Activated CD8-positive, alpha-beta T cell treated with anti-CD3 and anti-CD28 coated beads, Interleukin-2, amount 10 ng/mL, durations not matched to agents 7 days and 5 days (primary cell): Measurements from ENCODE around the gene STIMATE. TPM values are rescaled to one million over a fixed set of nuclear protein-coding genes. Genes with fewer than 3 reads are reported as not detected.

ENCODE experiments used
- ATAC-seq: fragments of 150-1000 bp; cut with Tn5 transposase; one replicate; pipeline ENCODE4 v1.10.0; 2021; ENCODE audit warnings: moderate library complexity
- CTCF ChIA-PET: fragments of 350-600 bp; sonication (Branson Sonifier 250); formaldehyde crosslinking; loops from one replicate; lab custom pipeline; 2021; ENCODE audit warnings: antibody characterized with exemption; lab: Charles Lee
- POLR2A ChIA-PET: fragments of 350-600 bp; sonication (Branson Sonifier 250); formaldehyde crosslinking; loops from one replicate; lab custom pipeline; 2021; ENCODE audit warnings: antibody characterized with exemption; lab: Charles Lee
- DNase-seq: peaks from one replicate; pipeline ENCODE4 v3.0.0-alpha.2; 2020
- H3K27ac Mint-ChIP-seq: one replicate; pipeline ENCODE4 v1.8.0; 2021; ENCODE audit warnings: mild to moderate bottlenecking, mixed read lengths
- H3K27me3 Mint-ChIP-seq: one replicate; pipeline ENCODE4 v1.8.0; 2021; ENCODE audit warnings: low read depth, mixed read lengths
- H3K36me3 Mint-ChIP-seq: one replicate; pipeline ENCODE4 v1.8.0; 2021; ENCODE audit warnings: low read depth, mixed read lengths
- H3K4me1 Mint-ChIP-seq: one replicate; pipeline ENCODE4 v1.8.0; 2021; ENCODE audit warnings: low read depth, mixed read lengths
- H3K4me3 Mint-ChIP-seq: one replicate; pipeline ENCODE4 v1.8.0; 2021; ENCODE audit warnings: mild to moderate bottlenecking, mixed read lengths
- H3K9me3 Mint-ChIP-seq: one replicate; pipeline ENCODE4 v1.8.0; 2022; ENCODE audit warnings: mixed read lengths; ENCODE audit not compliant: insufficient read depth
- total RNA-seq, 2 experiments: library from RNA; stranded (reverse); gene quantifications; one replicate each; pipeline ENCODE4 v1.2.3, GENCODE V29; 2021

STIMATE gene
- total RNA-seq = 10 to 100 TPM; 26.5 to 29.9 TPM

- DNase-seq (peak; percentile 87), ATAC-seq (peak; percentile 98)
- Mint-ChIP-seq H3K4me1 (peaks cover 43% of the 10 kb centered on the region), H3K36me3 (peaks cover 18% of the 10 kb centered on the region), H3K27me3 (no peaks in the 10 kb centered on the region), H3K27ac (peak within 1 kb of the TSS; percentile 81), H3K9me3 (no peaks in the 10 kb centered on the region), H3K4me3 (peak within 1 kb of the TSS; percentile 94)
- ChIA-PET POLR2A (interaction anchor here (0.5 to 0.6 kb wide), 2 partner anchors 50 to 108 kb away, joined by 3 read pairs; no protein-coding TSS in a partner anchor), CTCF (interaction anchor here (0.9 to 2.1 kb wide), 6 partner anchors 10 to 150 kb away, joined by 3 to 6 read pairs (median 4); no protein-coding TSS in a partner anchor)
These were observed at the start of gene STIMATE for GRCh38 chr3:52897130-52898122. TSS of gene STIMATE (minus strand) at chr3:52897548. CDS start at chr3:52897450, 98 bp downstream.

GRCh38 chr3:52939600-52939999, 42.3 kb upstream of the STIMATE start:
- Mint-ChIP-seq H3K4me1 (peaks cover 4% of the 10 kb centered on the region), H3K27me3 (no peaks in the 10 kb centered on the region), H3K9me3 (no peaks in the 10 kb centered on the region), H3K36me3 (peaks cover 13% of the 10 kb centered on the region), H3K27ac (no peak overlapping the region), H3K4me3 (no peak overlapping the region)
- ChIA-PET CTCF (no interaction called here), POLR2A (no interaction called here)
- ATAC-seq = no peak
- DNase-seq = no peak

DNA sequence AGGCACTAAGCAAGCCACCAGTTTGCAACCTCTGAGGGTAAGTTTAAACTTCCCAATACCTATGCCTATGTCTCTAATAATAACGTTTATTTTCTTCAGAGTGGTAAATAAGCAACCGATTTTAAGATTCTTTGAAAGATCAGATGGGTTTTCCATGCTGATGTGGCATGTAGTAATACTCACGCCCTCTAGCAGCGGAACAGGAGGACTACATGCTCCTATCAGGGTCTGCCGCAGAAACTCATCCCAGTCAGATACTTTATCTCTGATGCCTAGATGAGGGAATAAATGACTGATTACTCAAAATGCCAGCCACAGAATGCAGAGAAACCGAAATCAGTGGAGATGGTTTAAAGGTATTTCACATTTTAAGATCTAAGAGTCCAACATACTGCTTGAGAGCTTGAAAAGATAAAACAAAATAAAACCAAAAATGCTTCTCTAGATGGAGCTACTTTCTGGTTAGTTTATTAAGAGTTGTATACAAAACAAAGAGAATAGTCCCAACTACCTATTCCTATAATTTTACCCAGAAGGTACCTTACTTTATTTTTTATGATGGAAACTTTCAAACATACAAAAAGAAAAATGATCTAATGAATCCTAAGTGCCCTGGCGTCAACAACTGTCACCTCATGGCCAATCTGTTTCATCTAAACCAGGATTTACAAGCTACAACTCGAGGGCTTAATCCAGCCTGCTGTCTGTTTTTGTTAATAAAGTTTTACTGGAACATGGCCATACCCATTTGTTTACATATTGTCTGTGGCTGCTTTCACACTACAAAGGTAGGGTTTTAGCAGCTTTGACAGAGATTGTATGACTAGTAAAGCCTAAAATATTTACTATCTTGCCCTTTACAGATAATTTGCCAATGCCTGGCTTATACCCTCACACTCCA, 37.5 kb upstream of the STIMATE start:
- POLR2A ChIA-PET = interaction anchor here (0.7 to 1.3 kb wide), 2 partner anchors 30 to 110 kb away, joined by 3 read pairs; no protein-coding TSS in a partner anchor
- Mint-ChIP-seq H3K4me3 (no peak overlapping the region), H3K36me3 (peaks cover 16% of the 10 kb centered on the region), H3K9me3 (no peaks in the 10 kb centered on the region), H3K27ac (no peak overlapping the region), H3K4me1 (peaks cover 6% of the 10 kb centered on the region), H3K27me3 (no peaks in the 10 kb centered on the region)
- ATAC-seq (peak; percentile 91), DNase-seq (peak; percentile 66)
- CTCF ChIA-PET = interaction anchor here (0.7 to 2.1 kb wide), 40 partner anchors 8 to 193 kb away, joined by 3 to 8 read pairs (median 4); partner anchors contain the start of genes NEK4, SFMBT1 and STIMATE

GRCh38 chr3:52931889-52932288, 34.5 kb upstream of the STIMATE start:
- ATAC-seq (no peak), DNase-seq (no peak)
- POLR2A ChIA-PET = no interaction called here
- Mint-ChIP-seq H3K9me3 (no peaks in the 10 kb centered on the region), H3K27me3 (no peaks in the 10 kb centered on the region), H3K4me1 (peaks cover 7% of the 10 kb centered on the region), H3K4me3 (no peak overlapping the region), H3K36me3 (peaks cover 32% of the 10 kb centered on the region), H3K27ac (no peak overlapping the region)
- CTCF ChIA-PET = interaction anchor here (0.9 to 1.4 kb wide), 5 partner anchors 10 to 112 kb away, joined by 3 to 4 read pairs (median 3); no protein-coding TSS in a partner anchor

DNA sequence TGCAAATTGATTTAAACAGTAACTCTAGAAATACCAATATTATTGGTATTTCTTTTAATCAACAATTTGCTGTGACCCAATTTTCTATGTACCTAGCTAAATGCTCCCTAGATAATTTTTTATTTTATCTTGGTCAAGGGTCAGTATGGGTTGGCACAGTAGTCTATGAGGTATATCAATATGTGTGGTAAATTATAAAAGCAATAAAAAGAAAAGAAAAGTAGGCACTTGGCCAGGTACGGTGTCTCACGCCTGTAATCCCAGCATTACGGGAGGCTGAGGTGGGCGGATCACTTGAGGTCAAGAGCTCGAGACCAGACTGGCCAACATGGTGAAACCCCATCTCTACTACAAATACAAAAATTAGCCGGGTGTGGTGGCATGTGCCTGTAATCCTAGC, 34.0 kb upstream of the STIMATE start:
- Mint-ChIP-seq H3K27ac (no peak overlapping the region), H3K36me3 (peaks cover 32% of the 10 kb centered on the region), H3K27me3 (no peaks in the 10 kb centered on the region), H3K4me1 (peaks cover 7% of the 10 kb centered on the region), H3K4me3 (no peak overlapping the region), H3K9me3 (no peaks in the 10 kb centered on the region)
- CTCF ChIA-PET = interaction anchor here (1.0 to 1.4 kb wide), 4 partner anchors 15 to 112 kb away, joined by 3 to 4 read pairs (median 3); no protein-coding TSS in a partner anchor
- POLR2A ChIA-PET = no interaction called here
- DNase-seq = no peak
- ATAC-seq = no peak

- H3K4me3 Mint-ChIP-seq = no peak overlapping the region
- ATAC-seq (no peak), DNase-seq (no peak)
- no peaks in the 10 kb centered on the region for H3K9me3 Mint-ChIP-seq
- H3K4me1 Mint-ChIP-seq = peaks cover 10% of the 10 kb centered on the region
- H3K36me3 Mint-ChIP-seq = peaks cover 35% of the 10 kb centered on the region
- CTCF ChIA-PET = interaction anchor here (1.2 to 1.3 kb wide), 2 partner anchors 113 to 184 kb away, joined by 3 read pairs; no protein-coding TSS in a partner anchor
- H3K27me3 Mint-ChIP-seq = no peaks in the 10 kb centered on the region
- POLR2A ChIA-PET = no interaction called here
- no peak overlapping the region for H3K27ac Mint-ChIP-seq
These were observed 33.4 kb upstream of the STIMATE start for GRCh38 chr3:52930748-52931147.

DNA sequence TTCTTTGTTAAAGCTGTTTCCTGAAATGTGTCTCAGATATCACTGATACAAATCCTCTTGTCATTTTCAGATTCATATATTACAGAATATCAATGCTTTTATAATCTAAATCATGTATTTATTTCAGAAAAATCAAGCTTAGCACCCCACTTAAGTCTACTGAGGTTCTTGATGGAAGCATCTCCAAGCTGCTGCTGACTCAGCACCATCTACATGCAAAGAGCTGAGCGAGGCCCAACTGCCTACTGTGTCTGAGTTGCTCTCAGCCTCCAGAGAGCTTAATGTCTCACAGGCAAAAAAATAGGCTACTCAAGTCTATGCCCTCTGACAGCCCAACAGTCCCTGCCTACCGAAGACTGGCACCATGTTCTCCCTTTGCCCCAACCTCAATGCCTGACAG, 29.2 kb upstream of the STIMATE start:
- CTCF ChIA-PET = interaction anchor here (1.3 to 2.2 kb wide), 2 partner anchors 11 to 185 kb away, joined by 3 to 10 read pairs; no protein-coding TSS in a partner anchor
- no peak overlapping the region for H3K4me3 Mint-ChIP-seq
- DNase-seq = no peak
- POLR2A ChIA-PET = no interaction called here
- H3K36me3 Mint-ChIP-seq = peaks cover 58% of the 10 kb centered on the region
- no peak for ATAC-seq
- no peak overlapping the region for H3K27ac Mint-ChIP-seq
- H3K4me1 Mint-ChIP-seq = peaks cover 29% of the 10 kb centered on the region
- H3K27me3 Mint-ChIP-seq = no peaks in the 10 kb centered on the region
- H3K9me3 Mint-ChIP-seq = no peaks in the 10 kb centered on the region

- no peak for DNase-seq
- peaks cover 60% of the 10 kb centered on the region for H3K36me3 Mint-ChIP-seq
- ChIA-PET POLR2A (no interaction called here), CTCF (interaction anchor here (0.7 to 1.7 kb wide), 3 partner anchors 10 to 13 kb away, joined by 3 to 7 read pairs (median 4); no protein-coding TSS in a partner anchor)
- peak overlapping the region; percentile 55 for H3K27ac Mint-ChIP-seq
- no peak for ATAC-seq
- H3K9me3 Mint-ChIP-seq = no peaks in the 10 kb centered on the region
- no peak overlapping the region for H3K4me3 Mint-ChIP-seq
- H3K4me1 Mint-ChIP-seq = peaks cover 31% of the 10 kb centered on the region
- H3K27me3 Mint-ChIP-seq = no peaks in the 10 kb centered on the region
These were observed 28.3 kb upstream of the STIMATE start for GRCh38 chr3:52925405-52926313.

DNA sequence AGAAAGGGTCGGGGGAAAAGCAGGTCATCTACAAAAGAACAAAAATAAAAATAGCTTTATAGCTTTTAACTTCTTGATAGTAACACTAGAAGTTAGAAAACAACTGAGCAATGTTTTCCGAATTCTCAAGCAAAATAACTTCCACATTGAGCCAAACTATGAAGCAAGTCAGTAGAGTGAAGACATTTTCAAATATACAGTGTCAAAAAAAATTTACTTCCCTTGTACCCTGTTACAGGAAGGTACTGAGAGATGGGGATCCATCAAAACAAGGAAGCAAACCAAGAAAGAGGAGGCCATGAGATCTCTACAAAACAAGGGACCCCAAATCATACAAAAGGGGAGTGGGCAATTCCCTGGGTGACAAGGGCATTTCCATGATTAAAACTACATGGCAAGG, 26.6 kb upstream of the STIMATE start:
- H3K27ac Mint-ChIP-seq = no peak overlapping the region
- ChIA-PET CTCF (no interaction called here), POLR2A (no interaction called here)
- no peak for ATAC-seq
- H3K27me3 Mint-ChIP-seq = no peaks in the 10 kb centered on the region
- H3K4me3 Mint-ChIP-seq = no peak overlapping the region
- peaks cover 31% of the 10 kb centered on the region for H3K4me1 Mint-ChIP-seq
- no peak for DNase-seq
- peaks cover 56% of the 10 kb centered on the region for H3K36me3 Mint-ChIP-seq
- H3K9me3 Mint-ChIP-seq = no peaks in the 10 kb centered on the region

- peaks cover 53% of the 10 kb centered on the region for H3K36me3 Mint-ChIP-seq
- H3K4me3 Mint-ChIP-seq = no peak overlapping the region
- H3K27ac Mint-ChIP-seq = no peak overlapping the region
- POLR2A ChIA-PET = no interaction called here
- no peak for DNase-seq
- H3K4me1 Mint-ChIP-seq = peaks cover 27% of the 10 kb centered on the region
- CTCF ChIA-PET = interaction anchor here (1.3 kb wide), 2 partner anchors 11 to 126 kb away, joined by 3 to 7 read pairs; partner anchors contain the start of gene SFMBT1
- no peaks in the 10 kb centered on the region for H3K27me3 Mint-ChIP-seq
- ATAC-seq = no peak
- no peaks in the 10 kb centered on the region for H3K9me3 Mint-ChIP-seq
These were observed 23.5 kb upstream of the STIMATE start for GRCh38 chr3:52920841-52921240.
